ENCODE measurements around the gene VPS37B.

Gene VPS37B

DNA sequence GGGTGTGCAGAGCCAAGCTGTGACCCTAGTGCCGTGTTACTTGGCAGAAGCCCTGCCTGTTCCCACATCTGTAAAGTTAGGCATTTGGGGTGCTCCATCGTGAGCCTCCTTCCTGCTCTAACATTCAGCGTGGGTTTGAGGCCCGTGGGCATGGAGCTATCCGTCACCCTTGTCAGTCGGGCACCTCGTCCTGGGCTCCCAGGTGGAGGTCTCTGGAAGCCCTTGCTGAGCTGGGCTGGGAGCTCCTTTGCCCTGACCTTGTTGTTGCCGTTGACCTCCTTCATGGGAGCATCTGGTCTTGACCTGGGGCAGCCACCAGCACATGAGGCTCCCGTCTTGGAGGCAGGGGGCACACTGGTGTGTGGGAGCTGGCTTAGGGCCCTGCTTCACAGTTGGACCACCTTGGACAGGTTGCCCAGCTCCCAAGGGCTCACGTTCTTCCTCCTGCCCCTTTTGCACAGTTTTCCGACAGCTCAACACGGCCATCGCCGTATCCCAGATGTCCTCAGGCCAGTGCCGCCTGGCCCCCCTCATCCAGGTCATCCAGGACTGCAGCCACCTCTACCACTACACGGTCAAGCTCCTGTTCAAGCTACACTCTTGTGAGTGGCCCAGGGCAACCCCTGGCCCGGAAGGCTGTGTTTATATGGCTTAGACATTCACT, 42.2 kb downstream of the VPS37B start:
- no peak for DNase-seq (ENCODE audit: low read depth)
- H3K4me3 ChIP-seq (replicated peaks; ENCODE audit: low read depth, low read length), result no peak overlapping the region
- TF ChIP-seq, protein P1, sequence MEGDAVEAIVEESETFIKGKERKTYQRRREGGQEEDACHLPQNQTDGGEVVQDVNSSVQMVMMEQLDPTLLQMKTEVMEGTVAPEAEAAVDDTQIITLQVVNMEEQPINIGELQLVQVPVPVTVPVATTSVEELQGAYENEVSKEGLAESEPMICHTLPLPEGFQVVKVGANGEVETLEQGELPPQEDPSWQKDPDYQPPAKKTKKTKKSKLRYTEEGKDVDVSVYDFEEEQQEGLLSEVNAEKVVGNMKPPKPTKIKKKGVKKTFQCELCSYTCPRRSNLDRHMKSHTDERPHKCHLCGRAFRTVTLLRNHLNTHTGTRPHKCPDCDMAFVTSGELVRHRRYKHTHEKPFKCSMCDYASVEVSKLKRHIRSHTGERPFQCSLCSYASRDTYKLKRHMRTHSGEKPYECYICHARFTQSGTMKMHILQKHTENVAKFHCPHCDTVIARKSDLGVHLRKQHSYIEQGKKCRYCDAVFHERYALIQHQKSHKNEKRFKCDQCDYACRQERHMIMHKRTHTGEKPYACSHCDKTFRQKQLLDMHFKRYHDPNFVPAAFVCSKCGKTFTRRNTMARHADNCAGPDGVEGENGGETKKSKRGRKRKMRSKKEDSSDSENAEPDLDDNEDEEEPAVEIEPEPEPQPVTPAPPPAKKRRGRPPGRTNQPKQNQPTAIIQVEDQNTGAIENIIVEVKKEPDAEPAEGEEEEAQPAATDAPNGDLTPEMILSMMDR (IDR thresholded peaks at IDR 0.05; ENCODE audit: low read length, missing control alignments), result no peak

DNA sequence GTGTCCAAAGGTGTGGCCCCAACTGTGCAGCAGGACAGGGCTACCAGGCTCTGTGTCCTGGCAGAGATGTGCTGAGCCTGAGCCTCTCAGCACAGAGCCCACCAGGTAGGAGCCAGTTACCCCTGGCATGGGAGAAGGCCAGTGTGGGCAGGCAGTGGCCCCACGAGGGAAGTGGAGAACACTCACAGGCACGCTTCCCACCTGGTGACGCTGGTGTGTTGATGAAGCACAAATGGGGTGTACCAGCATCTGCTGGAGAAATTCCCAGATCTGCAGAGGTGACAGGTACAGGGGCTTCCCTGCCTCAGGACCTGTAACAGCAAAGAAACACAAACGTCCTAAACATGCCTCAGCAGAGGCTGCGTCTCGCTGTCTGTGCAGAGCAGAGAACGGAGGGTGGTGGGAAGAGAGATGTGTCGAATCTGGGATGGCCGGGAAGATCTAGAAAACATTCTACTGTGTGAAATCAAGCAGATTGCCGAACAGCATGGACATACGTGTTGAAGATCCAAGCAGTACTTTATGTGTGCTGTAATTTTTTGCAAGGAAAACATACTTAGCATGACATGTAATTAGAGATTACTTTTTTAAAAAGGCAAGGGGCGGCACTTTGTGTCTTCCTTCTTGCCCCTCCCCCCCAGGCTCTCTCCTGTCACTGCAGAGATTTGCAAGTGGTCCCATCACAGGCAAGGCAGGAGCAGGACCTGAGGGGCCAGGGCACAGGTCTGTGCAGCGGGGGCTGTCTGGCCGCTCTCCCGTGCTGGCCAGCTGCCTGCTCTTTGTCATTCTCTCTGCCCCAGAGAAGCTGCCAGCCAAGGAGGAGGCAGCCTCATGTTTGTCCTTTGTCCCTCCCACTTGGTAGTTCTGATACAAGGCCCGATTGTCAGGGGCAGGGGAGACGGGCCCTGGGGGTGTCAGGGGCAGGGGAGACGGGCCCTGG, 43.3 kb downstream of the VPS37B start:
- TF ChIP-seq, protein P1 (IDR thresholded peaks at IDR 0.05; ENCODE audit: low read length, missing control alignments), result no peak
- DNase-seq (ENCODE audit: low read depth), result peak; percentile 43
- H3K4me3 ChIP-seq (replicated peaks; ENCODE audit: low read depth, low read length), result no peak overlapping the region

DNA sequence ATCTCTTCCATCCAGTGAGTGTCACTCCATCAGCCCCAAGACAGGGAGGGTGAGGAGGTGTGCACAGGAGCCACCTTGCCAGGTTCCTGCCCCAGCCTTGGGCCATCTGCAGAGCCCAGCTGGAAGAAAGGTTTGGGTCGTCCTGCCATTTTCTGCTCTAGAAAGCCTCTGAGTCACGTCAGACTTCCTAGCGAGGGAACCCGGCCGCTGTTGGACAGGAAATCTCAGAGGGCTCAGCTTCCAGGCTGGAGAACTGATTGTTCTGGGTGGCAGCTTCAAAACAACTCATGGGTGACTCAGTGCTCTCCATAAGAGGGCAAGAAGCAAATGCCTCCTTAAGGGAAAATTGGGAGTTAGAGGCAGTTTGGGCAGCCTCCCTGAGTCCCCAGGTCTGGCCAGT, 44.1 kb downstream of the VPS37B start:
- H3K4me3 ChIP-seq (replicated peaks; ENCODE audit: low read depth, low read length), result no peak overlapping the region
- DNase-seq (ENCODE audit: low read depth), result peak; percentile 90
- TF ChIP-seq, protein P1 (IDR thresholded peaks at IDR 0.05; ENCODE audit: low read length, missing control alignments), result no peak

DNA sequence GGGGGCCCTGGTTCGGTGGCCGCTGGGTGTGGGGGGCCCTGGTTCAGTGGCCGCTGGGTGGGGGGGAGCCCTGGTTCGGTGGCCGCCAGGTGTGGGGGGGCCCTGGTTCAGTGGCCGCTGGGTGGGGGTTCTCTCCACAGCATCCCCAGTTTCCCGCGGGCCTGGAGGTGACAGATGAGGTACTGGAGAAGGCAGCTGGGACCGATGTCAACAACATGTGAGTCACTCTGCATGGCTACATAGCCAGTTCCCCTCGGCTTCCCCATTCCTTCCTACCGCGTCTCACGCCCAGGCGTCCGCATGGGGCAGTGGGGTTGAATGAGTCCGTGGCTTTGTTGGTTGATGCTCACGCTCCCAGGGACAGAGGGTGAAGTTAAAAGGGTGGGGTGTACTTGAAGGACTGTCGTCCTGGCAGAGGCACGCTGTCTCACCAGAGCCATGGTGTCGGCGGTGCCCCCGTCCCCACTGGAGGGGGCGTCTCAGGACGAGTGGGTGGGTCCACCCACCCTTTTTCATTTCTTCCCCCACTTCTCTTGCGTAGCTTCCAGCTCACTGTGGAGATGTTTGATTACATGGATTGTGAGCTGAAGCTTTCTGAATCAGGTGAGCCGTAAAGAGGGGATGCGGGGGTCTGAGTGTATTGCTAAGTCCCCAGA, 45.1 kb downstream of the VPS37B start:
- no peak overlapping the region for H3K4me3 ChIP-seq (replicated peaks; ENCODE audit: low read depth, low read length)
- TF ChIP-seq, protein P1 (IDR thresholded peaks at IDR 0.05; ENCODE audit: low read length, missing control alignments), result no peak
- no peak for DNase-seq (ENCODE audit: low read depth)

DNA sequence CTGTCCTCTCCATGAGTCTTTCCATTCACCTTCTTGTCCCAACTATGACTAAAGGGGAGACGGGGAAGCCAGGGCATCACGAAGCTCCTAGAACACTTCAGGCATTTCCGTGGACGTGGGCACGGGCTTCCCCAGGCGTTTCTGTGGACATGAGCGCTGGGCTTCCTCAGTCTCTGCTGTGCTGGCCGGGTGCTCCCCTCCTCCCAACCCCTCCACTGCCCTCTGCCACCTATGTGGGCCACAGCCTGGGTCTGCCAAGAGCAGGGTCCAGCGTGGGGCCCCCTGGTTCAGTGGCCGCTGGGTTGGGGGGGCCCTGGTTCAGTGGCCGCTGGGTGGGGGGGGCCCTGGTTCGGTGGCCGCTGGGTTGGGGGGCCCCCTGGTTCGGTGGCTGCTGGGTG, 45.9 kb downstream of the VPS37B start:
- TF ChIP-seq, protein P1 (IDR thresholded peaks at IDR 0.05; ENCODE audit: low read length, missing control alignments), result no peak
- no peak overlapping the region for H3K4me3 ChIP-seq (replicated peaks; ENCODE audit: low read depth, low read length)

DNA sequence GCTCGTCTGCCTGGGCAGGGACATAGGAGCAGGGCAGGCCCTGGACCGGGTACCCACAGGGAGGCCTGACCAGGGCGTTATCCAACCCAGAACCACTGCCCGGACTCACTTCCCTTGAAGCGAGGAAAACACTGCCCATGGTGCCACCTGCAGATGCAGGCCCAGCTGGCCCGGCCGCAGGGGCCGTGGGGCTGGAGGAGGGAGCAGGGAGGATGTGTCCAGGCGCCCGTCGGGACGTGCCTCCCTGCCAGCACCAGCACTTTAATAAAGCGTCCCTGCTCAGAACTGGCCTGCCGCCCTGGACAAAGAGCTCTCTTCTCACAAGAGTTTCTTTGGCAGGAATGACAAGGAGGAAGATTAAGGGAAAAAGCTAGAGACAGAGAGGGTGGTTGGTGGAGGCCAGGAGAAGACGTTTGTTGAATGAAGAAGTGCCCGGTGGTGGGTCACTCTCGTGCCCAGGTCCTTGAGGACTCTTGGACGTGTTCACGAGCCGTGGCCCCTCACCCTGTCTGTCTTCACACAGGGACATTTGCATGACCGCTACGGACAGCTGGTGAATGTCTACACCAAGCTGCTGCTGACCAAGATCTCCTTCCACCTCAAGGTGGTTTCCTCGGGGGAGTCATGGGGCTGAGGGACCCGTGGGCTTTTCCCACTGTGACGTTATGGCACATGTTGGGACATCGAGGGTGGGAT, 46.4 kb downstream of the VPS37B start:
- H3K4me3 ChIP-seq (replicated peaks; ENCODE audit: low read depth, low read length), result no peak overlapping the region
- TF ChIP-seq, protein P1 (IDR thresholded peaks at IDR 0.05; ENCODE audit: low read length, missing control alignments), result no peak

More for the DNA sequence above, 45.9 kb downstream of the VPS37B start:
- no peak for DNase-seq (ENCODE audit: low read depth)

More for the DNA sequence above, 46.4 kb downstream of the VPS37B start:
- DNase-seq (ENCODE audit: low read depth), result no peak
